GM12865 (cell line): ENCODE measurements around the gene POLRMT.
"Not testable (repeated sequence)": the region's sequence is repeated elsewhere in the genome, so short reads cannot be mapped to it uniquely, and the experiment has no call there.

ENCODE experiments used
- DNase-seq: peaks from one replicate; pipeline ENCODE4 v3.0.0; 2010; ENCODE audit warnings: low read depth
- H3K4me3 ChIP-seq: 2 replicates; pipeline ENCODE4 v1.5.1; 2011; ENCODE audit warnings: mild to moderate bottlenecking, low read depth, low read length, control low read depth
- TF ChIP-seq, protein P1 (sequence below): IDR thresholded peaks from 2 replicates; pipeline ENCODE4 v1.5.1; 2011; ENCODE audit warnings: low read length, control low read depth, low read depth, inconsistent platforms; ENCODE audit not compliant: insufficient read depth; ENCODE audit errors: missing control alignments

The POLRMT gene

DNA sequence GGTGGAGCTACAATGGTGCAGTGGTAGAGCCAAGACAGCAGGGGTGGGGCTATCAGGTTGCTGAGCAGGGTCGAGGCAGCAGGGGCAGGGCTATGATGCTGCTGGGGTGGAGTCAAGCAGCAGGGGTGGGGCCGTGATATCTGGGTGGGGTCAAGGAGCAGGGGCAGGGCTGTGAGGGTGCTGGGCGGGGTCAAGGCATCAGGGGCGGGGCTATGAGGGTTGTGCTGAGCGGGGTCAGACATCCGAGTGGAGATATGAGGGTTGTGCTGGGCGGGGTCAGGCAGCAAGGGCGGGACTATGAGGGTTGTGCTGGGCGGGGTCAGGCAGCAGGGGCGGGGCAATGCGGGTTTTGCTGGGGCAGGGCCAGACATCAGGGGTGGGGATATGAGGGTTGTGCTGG, 29.0 kb downstream of the POLRMT start:
- TF ChIP-seq, protein P1, sequence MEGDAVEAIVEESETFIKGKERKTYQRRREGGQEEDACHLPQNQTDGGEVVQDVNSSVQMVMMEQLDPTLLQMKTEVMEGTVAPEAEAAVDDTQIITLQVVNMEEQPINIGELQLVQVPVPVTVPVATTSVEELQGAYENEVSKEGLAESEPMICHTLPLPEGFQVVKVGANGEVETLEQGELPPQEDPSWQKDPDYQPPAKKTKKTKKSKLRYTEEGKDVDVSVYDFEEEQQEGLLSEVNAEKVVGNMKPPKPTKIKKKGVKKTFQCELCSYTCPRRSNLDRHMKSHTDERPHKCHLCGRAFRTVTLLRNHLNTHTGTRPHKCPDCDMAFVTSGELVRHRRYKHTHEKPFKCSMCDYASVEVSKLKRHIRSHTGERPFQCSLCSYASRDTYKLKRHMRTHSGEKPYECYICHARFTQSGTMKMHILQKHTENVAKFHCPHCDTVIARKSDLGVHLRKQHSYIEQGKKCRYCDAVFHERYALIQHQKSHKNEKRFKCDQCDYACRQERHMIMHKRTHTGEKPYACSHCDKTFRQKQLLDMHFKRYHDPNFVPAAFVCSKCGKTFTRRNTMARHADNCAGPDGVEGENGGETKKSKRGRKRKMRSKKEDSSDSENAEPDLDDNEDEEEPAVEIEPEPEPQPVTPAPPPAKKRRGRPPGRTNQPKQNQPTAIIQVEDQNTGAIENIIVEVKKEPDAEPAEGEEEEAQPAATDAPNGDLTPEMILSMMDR: no peak

DNA sequence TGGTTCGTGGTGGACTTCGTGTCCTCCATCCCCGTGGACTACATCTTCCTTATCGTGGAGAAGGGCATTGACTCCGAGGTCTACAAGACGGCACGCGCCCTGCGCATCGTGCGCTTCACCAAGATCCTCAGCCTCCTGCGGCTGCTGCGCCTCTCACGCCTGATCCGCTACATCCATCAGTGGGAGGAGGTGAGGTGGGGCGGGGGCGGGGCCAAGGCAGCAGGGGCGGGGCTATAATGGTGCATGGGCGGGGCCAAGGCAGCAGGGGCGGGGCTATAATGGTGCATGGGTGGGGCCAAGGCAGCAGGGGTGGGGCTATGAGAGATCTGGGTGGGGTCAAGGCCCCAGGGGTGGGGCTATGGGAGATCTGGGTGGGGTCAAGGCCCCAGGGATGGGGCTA, 29.6 kb downstream of the POLRMT start:
- H3K4me3 ChIP-seq, DNase-seq: not testable (repeated sequence)

More for the DNA sequence above, 29.0 kb downstream of the POLRMT start:
- H3K4me3 ChIP-seq: no peak overlapping the region
- peak; percentile 65 for DNase-seq

DNA sequence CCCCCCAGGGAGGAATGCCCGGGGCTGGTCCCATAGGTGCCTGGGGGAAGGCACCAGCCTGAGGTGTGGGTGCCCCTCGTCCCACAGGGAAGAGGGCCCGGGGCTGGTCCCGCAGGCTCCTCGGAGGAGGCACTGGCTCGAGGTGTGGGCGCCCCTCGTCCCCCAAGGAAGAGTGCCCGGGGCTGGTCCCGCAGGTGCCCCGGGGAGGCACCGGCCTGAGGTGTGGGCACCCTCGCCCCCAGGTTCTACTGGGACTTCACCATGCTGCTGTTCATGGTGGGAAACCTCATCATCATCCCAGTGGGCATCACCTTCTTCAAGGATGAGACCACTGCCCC, 30.1 kb downstream of the POLRMT start:
- DNase-seq: not testable (repeated sequence)

DNA sequence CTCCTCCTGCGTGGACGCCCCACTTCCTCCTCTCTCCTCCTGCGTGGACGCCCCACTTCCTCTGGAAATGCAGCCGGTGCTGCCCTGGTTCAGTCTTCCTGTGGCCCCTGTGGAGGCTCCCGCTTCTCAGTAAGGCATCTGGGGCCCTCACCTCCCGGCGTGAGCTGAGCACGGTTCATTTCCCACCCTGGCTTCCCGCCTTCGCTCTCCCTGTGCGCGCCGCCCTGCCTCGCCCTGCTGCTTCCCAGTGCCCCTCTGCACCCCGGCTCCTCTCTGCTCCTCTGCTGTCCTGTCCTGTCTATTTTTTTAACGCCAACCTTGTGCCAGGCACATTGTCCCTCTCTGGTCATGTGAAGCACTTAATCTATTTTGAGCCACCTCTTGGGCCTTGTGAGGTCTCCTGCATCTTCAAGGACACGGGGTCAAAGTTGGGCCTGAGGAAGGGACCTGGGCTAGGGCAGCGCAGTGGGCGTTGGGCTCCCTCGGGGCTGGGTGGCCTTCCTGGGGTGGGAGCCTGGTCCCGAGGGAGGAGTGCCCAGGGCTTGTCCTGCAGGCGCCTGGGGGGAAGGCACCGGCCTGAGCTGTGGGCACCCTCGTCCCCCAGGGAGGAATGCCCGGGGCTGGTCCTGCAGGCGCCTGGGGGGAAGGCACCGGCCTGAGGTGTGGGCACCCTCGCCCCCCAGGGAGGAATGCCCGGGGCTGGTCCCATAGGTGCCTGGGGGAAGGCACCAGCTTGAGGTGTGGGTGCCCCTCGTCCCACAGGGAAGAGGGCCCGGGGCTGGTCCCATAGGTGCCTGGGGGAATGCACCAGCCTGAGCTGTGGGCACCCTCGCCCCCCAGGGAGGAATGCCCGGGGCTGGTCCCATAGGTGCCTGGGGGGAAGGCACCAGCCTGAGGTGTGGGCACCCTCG, 30.7 kb downstream of the POLRMT start:
- no peak overlapping the region for H3K4me3 ChIP-seq
- TF ChIP-seq, protein P1: no peak
- DNase-seq: no peak

More for the DNA sequence above, 30.1 kb downstream of the POLRMT start:
- H3K4me3 ChIP-seq: not testable (repeated sequence)

DNA sequence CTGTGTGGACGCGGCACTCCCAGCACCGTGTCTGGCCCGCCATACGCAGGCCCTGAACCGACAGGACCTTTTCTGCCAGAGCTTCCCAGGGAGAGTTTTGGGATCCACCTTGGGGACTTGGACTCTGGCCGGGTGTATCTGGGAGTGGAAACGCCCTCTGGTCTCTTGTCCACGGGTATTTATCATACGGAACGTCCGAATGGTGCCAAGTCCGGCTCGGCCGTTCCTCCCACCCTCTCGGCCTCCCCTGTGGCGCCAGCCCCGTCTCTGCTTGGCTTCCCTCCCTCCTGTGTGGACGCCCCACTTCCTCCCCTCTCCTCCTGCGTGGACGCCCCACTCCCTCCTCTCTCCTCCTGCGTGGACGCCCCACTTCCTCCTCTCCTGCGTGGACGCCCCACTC, 31.5 kb downstream of the POLRMT start:
- DNase-seq: no peak
- no peak overlapping the region for H3K4me3 ChIP-seq
- TF ChIP-seq, protein P1: no peak

DNA sequence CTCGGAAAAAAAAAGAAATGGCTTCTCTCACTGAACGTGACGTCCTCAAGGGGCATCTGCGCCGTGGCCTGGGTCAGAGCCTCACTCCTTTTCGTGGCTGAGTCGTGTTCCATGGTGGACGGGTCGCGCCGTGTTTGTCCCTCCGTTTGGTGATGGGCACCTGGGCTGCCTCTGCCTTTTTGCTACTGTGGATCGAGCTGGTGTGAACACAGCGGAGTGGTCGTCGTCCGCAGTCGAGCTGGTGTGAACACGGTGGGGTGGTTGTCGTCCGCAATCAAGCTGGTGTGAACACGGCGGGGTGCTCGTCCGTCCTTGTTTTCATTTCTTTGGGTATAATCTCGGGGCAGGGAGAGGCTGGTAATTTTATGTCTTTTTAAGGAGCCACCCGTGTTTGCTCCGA, 32.0 kb downstream of the POLRMT start:
- no peak for DNase-seq
- TF ChIP-seq, protein P1: no peak
- H3K4me3 ChIP-seq: no peak overlapping the region

DNA sequence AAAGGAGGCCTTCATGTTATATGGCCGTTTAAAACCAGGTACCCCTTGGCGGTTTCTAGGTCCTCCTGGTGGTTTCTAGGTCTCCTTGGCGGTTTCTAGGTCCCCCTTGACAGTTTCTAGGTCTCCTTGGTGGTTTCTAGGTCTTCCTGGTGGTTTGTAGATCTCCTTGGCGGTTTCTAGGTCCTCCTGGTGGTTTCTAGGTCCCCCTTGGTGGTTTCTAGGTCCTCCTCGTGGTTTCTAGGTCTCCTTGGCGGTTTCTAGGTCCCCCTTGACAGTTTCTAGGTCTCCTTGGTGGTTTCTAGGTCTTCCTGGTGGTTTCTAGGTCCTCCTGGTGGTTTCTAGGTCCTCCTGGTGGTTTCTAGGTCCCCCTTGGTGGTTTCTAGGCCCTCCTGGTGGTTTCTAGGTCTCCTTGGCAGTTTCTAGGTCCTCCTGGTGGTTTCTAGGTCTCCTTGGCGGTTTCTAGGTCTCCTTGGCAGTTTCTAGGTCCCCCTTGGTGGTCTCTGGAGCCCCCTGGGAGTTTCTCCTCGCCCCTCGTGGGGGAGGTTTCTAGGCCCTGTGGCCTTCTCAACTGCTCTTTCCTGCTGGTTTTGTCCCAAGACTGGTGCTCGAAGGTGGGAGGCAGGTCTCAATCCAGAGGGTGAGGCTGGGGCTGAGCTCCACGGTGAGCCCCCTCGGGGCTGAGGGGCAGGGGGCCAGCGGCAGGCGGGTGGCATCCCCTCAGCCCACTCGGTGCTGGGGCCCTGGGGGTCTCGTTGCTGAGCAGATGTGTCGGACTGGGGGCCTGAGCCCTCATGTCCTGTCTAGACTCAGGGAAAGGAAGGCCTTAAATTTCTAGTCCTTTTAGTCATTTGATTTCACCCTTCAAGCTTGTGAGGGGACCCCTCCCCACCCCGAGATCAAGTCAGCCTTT, 35.7 kb downstream of the POLRMT start:
- TF ChIP-seq, protein P1: no peak

More for the DNA sequence above, 35.7 kb downstream of the POLRMT start:
- H3K4me3 ChIP-seq: no peak overlapping the region
- DNase-seq: no peak
